Thymus (tissue), 11 donors: ENCODE data around the gene UTF1. TPM values are rescaled to one million over a fixed set of nuclear protein-coding genes. Genes with fewer than 3 reads are reported as not detected.

Experiments used
- DNase-seq, 9 donors: peaks; one replicate each; pipeline ENCODE4 v3.0.0-alpha.2; 2013; ENCODE audit warnings: low spot score in 9 of 9, low read depth in 6 of 9, missing footprints in 1 of 9
- H3K27ac ChIP-seq, 2 donors: one replicate each; pipeline ENCODE4 v1.5.1; 2013; ENCODE audit warnings: control low read depth in 1 of 2, low read depth in 1 of 2, low read length in 1 of 2, mild to moderate bottlenecking in 1 of 2, moderate library complexity in 1 of 2
- H3K27me3 ChIP-seq, 2 donors: one replicate each; pipeline ENCODE4 v1.5.1; 2013; ENCODE audit warnings: low read length in 1 of 2; ENCODE audit not compliant: control insufficient read depth in 2 of 2, insufficient read depth in 1 of 2
- H3K36me3 ChIP-seq, 2 donors: one replicate each; pipeline ENCODE4 v1.5.1; 2013; ENCODE audit warnings: low read length in 1 of 2, mild to moderate bottlenecking in 1 of 2, moderate library complexity in 1 of 2; ENCODE audit not compliant: control insufficient read depth in 2 of 2, insufficient read depth in 2 of 2
- H3K4me1 ChIP-seq, 2 donors: one replicate each; pipeline ENCODE4 v1.5.1; 2013; ENCODE audit warnings: low read length in 2 of 2; ENCODE audit not compliant: control insufficient read depth in 2 of 2, insufficient read depth in 2 of 2
- H3K4me3 ChIP-seq, 2 donors: one replicate each; pipeline ENCODE4 v1.5.1; 2013; ENCODE audit warnings: low read length in 2 of 2, control low read depth in 1 of 2, mild to moderate bottlenecking in 1 of 2
- H3K9me3 ChIP-seq, 2 donors: one replicate each; pipeline ENCODE4 v1.5.1; 2013; ENCODE audit warnings: low read length in 1 of 2, mild to moderate bottlenecking in 1 of 2; ENCODE audit not compliant: control insufficient read depth in 2 of 2, insufficient read depth in 1 of 2
- WGBS: extraction: QIAGEN DNeasy Blood & Tissue Kit; methylation state at CpG from one replicate; pipeline ENCODE4 v1.1.7; 2013; 5-methylcytosine and 5-hydroxymethylcytosine counted together
- polyA plus RNA-seq: library from polyadenylated mRNA; stranded (reverse); fragments of 200-250 nt; gene quantifications from one replicate; pipeline ENCODE4 v1.2.3, GENCODE V29; 2013
- total RNA-seq: library from RNA; stranded (reverse); fragments of 120-200 nt; gene quantifications from one replicate; pipeline ENCODE4 v1.2.4, GENCODE V29; 2013
- donor health status: healthy.

UTF1 gene
- total and polyA plus RNA-seq, 2 donors = 0.02 TPM; not detected in 1

DNA sequence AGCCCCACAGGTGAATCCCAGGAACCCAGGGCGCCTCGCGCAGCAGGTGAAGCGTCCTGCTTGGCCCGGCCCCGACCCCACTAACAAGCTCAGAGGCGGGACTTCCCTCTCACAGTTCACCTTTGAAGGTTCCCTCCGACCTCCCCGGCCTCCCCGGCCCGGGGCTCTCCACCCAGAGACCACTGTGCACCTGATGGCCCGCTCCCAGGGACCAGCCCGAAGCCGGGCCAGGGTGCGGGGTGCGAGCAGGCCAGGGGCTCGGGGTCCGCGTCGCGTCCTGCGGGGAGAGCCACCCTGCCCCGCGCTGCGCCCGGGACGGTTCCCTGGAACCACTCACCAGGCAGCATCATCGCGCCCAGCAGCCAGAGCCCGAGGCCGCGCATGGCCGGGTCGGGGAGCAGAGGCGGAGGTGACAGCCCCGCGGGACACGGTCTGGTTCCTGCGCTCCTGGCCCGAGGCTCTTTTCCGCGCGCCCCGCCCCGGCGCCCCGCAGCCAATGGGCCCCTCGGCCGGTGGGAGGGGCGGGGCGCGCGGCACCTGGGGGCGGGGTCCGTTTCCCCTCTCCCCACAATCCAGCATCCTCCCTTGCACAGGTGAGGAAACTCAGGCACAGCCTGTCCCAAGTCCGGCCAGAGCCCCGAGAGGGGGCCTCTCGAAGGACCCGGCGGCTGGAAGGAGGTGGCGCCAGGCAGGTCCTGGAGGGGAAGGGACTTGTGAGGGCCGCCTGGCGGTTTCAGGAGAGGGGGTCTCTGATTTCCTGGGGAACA lies 46.6 kb downstream of the UTF1 start, which contains the start of gene ADAM8:
TSS of gene ADAM8 (minus strand) at position 434 of the 767 bp plus-strand sequence. CDS start at position 383, 51 bp downstream.
- Histone ChIP-seq H3K27ac (no peak within 1 kb of the TSS), H3K4me1 (peaks cover 16 to 41% of the 10 kb centered on the region in 2 donors), H3K9me3 (peaks cover 0 to 2% of the 10 kb centered on the region in 2 donors), H3K27me3 (peaks cover 24 to 37% of the 10 kb centered on the region in 2 donors), H3K4me3 (peak within 1 kb of the TSS; percentile 35 to 42), H3K36me3 (peaks cover 14 to 26% of the 10 kb centered on the region in 2 donors)
- peak in 2 of 9 donors; percentile 16 to 45 for DNase-seq
- WGBS = 11% methylated on average over 63 of the region's 63 CpGs

DNA sequence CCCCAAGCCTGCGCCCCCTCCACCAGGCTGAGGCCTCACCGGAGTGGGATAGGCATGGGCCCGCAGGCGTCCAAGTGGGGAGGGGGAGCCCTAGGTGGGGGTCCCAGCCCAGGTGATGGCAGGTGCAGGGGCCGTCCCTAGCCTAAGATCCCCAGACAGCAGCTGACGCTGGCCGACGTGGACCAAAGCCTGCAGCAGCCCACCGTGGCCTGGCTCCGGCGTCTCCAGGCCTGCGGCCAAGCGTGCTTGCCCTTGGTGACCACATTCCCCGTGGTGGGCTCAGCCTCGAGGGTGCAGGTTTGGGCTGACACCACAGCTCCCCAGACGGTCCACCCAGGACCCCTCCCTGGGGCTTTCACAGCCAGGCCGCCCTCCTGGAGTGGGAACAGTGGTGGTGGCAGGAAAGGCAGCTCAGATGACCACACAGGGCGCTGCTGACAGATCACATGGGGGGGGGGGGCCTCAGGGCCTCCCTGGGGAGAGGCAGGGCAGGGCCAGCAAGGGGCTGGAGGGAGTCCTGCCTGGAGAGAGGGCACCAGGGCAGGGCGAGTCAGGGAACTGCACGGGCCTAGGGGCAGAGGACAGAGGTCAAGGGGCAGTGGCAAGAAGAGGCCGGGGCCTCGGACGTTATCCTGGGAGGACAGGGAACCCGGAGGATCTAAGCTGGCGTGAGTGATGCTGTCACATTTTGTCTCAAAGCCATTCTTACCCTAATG lies 47.4 kb downstream of the UTF1 start:
- Histone ChIP-seq H3K9me3 (peaks cover 0 to 2% of the 10 kb centered on the region in 2 donors), H3K27me3 (peaks cover 24 to 37% of the 10 kb centered on the region in 2 donors), H3K4me1 (peaks cover 16 to 41% of the 10 kb centered on the region in 2 donors), H3K27ac (peak overlapping the region in 1 of 2 donors; percentile 36), H3K4me3 (no peak overlapping the region), H3K36me3 (peaks cover 22 to 35% of the 10 kb centered on the region in 2 donors)
- 88% methylated on average over 25 of the region's 25 CpGs for WGBS
- no peak for DNase-seq

DNA sequence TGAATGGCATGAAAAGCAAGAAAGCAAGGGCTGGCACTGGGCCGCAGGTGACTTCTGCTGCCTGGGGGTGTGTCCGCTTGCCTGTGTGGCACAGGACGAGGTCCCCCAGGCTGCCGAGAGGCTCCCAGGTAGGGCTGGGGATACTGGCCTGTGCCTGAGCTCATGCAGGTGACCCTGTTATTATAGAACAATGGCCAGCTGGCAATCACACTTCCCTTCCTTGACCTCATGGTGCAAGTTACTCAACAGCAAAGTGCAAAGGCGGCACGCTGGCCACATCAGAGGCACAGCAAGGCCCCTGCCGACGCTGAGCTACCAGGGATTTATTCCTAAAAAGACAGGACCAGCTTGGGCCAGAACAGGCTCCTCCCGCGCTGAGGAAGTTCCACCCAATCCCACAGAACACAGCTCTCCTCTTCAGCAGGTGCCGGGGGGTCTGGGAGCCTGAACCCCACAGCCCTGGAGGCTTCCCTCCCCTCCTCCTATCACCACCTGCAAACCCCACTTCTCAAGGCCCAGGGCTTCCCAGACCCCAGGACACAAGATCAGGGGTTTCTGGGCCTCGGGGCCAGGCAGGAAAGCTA lies 48.1 kb downstream of the UTF1 start:
- peaks cover 24 to 37% of the 10 kb centered on the region in 2 donors for H3K27me3 ChIP-seq
- H3K36me3 ChIP-seq = peaks cover 28 to 41% of the 10 kb centered on the region in 2 donors
- peaks cover 16 to 41% of the 10 kb centered on the region in 2 donors for H3K4me1 ChIP-seq
- H3K27ac ChIP-seq = peak overlapping the region in 1 of 2 donors; percentile 36
- WGBS = 56% methylated on average over 12 of the region's 12 CpGs
- H3K9me3 ChIP-seq = peaks cover 0 to 2% of the 10 kb centered on the region in 2 donors
- H3K4me3 ChIP-seq = no peak overlapping the region
- peak in 1 of 9 donors; percentile 7 for DNase-seq

DNA sequence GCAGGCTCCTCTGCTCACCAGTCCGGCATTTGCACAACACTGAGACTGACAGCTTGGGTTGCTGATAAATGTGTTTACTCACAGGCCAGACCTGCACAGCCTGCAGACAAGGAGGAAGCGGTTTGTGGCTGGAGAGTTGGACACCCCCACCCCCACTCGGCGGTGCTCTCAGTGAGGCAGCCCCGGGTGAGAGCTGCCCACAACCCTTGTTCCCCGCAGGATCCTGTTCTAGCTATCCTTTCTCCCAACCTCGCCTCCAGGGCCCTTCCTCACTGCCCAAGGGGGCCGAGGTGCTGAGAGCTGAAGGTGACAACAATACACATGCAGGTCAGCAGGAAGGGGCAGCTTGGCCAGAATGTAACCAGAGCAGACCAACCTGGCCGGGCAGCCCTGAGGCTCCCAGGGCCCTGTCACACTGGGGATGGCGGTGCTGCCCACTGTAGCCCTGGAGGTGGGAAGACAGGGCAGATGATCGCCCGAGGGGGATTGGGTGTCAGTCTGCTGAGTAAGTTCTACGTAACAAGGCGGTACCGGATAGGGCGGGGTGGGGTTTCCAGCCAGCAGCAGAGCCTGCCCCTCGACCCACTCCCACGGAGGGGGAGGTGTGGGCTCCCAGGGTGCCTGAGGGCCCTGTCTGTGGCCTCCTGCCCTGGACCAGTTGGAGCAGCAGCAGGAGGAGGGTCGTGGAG lies 48.7 kb downstream of the UTF1 start:
- DNase-seq = peak in 1 of 9 donors; percentile 29
- 48% methylated on average over 19 of the region's 19 CpGs for WGBS
- peak overlapping the region in 1 of 2 donors; percentile 36 for H3K27ac ChIP-seq
- peaks cover 28 to 48% of the 10 kb centered on the region in 2 donors for H3K36me3 ChIP-seq
- peaks cover 0 to 2% of the 10 kb centered on the region in 2 donors for H3K9me3 ChIP-seq
- H3K4me1 ChIP-seq = peaks cover 16 to 41% of the 10 kb centered on the region in 2 donors
- H3K4me3 ChIP-seq = no peak overlapping the region
- H3K27me3 ChIP-seq = peaks cover 24 to 37% of the 10 kb centered on the region in 2 donors

DNA sequence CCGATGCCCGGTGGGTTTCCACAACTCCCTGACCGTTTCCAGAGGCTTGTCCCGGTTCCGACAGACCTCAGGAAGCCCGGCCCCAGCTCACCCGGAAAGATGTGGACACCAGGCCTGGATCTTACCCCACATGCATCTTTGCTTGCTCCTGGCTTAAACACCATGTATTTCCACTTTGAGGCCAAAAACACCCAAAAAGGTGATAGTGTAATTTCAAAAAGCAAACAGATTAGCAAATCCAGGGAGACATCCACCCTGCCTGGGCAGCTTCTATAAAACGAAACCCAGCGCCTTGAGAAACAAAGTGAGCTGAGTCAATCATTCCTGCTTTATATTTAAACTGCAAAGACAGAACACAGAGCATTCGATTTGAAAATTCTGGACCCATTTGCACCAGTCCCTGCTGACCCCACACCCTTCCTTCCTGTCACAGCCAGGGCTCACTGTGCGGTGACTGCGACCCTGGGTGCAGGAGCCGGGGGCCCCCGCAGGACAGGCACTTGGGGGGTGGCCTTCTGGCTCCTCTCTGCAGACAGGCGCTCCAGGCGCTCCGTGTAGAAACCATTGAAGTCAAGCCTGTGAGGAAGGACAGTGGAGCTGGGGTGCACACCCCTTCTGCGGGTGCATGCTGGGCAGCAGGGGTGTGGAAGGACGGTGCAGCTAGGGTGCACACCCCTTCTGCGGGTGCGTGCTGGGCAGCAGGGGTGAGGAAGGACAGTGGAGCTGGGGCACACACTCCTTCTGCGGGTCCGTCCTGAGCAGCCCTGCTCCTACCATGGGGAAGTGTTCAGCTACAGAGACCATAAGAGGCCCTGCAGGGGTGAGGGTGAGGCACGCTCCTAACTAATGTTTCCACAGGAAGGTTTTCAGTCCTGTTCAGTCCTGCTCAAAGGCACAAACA lies 49.6 kb downstream of the UTF1 start:
- H3K36me3 ChIP-seq = peaks cover 34 to 56% of the 10 kb centered on the region in 2 donors
- H3K27ac ChIP-seq = no peak overlapping the region
- DNase-seq = no peak
- H3K27me3 ChIP-seq = peaks cover 24 to 34% of the 10 kb centered on the region in 2 donors
- no peak overlapping the region for H3K4me3 ChIP-seq
- H3K9me3 ChIP-seq = peaks cover 0 to 2% of the 10 kb centered on the region in 2 donors
- H3K4me1 ChIP-seq = peaks cover 16 to 40% of the 10 kb centered on the region in 2 donors
- WGBS = 79% methylated on average over 24 of the region's 24 CpGs

DNA sequence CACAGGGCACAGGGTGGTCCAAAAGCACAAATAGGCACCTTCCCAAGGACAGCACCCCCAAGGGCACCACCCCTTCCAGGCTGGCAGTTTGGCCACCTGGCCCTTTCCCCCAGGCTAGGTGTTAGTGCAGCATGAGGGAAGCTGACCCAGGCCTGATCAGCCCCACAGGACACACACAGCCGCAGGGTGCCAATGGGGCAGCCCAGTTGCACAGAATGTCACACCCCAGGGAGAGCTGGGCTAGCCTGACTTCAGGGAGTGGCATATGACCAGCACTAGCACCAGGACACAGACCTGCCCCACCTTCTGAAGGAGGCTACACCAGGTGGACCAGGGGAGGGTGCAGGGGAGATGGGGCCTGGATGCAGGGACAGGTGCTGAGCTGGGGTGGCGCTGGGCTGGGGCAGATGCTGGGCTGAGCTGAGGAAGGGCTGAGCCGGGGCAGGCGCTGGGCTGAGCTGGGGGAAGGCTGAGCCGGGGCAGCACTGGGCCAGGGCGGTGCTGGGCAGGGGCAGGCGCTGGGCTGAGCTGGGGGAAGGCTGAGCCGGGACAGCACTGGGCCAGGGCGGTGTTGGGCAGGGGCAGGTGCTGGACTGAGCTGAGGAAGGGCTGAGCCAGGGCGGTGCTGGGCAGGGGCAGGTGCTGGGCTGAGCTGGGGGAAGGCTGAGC lies 50.5 kb downstream of the UTF1 start:
- WGBS = 98% methylated on average over 10 of the region's 10 CpGs
- peaks cover 0 to 2% of the 10 kb centered on the region in 2 donors for H3K9me3 ChIP-seq
- no peak overlapping the region for H3K4me3 ChIP-seq
- H3K27me3 ChIP-seq = peaks cover 20 to 24% of the 10 kb centered on the region in 2 donors
- H3K36me3 ChIP-seq = peaks cover 43 to 66% of the 10 kb centered on the region in 2 donors
- no peak for DNase-seq
- no peak overlapping the region for H3K27ac ChIP-seq
- peaks cover 10 to 31% of the 10 kb centered on the region in 2 donors for H3K4me1 ChIP-seq

DNA sequence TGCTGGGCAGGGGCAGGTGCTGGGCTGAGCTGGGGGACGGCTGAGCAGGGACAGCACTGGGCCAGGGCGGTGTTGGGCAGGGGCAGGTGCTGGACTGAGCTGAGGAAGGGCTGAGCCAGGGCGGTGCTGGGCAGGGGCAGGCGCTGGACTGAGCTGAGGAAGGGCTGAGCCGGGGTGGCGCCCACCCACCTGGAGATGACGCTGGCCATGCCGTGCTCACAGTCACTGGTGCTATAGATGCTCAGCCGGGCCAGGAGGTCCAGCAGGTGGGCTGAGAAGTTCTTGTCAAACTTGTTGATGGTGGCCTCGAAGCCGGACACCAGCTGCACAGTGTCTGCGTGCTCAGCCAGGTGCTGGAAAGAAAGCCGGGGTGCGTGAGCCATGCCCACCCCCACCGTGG lies 51.1 kb downstream of the UTF1 start:
- peaks cover 47 to 69% of the 10 kb centered on the region in 2 donors for H3K36me3 ChIP-seq
- H3K27me3 ChIP-seq = peaks cover 15 to 19% of the 10 kb centered on the region in 2 donors
- no peak overlapping the region for H3K4me3 ChIP-seq
- peaks cover 5 to 25% of the 10 kb centered on the region in 2 donors for H3K4me1 ChIP-seq
- WGBS = 98% methylated on average over 15 of the region's 15 CpGs
- H3K27ac ChIP-seq = no peak overlapping the region
- no peaks in the 10 kb centered on the region for H3K9me3 ChIP-seq
- DNase-seq = no peak
